NCI-H748 (cell line): ENCODE results near the gene TRAK2.
A peak's percentile ranks its signal among the peaks of the same experiment; 100 is the strongest.
"Not testable (repeated sequence)": the region's sequence is repeated elsewhere in the genome, so short reads cannot be mapped to it uniquely, and the experiment has no call there.

Source experiments
- DNase-seq: peaks from one replicate; lab custom pipeline; 2025; ENCODE audit not compliant: unreplicated experiment; lab: John Stamatoyannopoulos, UW

Gene TRAK2

GRCh38 chr2:201419057-201419635 is 32.1 kb downstream of the TRAK2 start:
- peak; percentile 7 for DNase-seq

DNA sequence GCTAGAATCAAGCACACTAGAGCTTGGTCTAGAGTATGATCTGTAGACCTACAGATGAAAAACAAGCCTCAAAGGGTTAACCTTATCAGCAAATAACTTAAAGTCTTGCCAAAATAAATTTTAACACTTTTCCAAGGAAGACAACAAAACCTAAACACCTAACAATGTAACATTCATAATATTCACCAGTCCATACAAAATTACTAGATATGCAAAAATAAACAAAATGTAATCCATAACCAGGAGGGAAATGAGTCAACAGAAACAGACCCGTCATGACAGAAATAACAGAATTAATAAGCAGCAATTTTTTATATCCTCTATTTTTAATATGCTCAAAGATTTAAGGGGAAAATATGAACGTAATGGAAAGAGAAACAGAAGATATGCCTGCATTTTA is 36.1 kb downstream of the TRAK2 start:
- DNase-seq = no peak

- DNase-seq = no peak
Observed at GRCh38 chr2:201414099-201415023, 36.9 kb downstream of the TRAK2 start.

DNA sequence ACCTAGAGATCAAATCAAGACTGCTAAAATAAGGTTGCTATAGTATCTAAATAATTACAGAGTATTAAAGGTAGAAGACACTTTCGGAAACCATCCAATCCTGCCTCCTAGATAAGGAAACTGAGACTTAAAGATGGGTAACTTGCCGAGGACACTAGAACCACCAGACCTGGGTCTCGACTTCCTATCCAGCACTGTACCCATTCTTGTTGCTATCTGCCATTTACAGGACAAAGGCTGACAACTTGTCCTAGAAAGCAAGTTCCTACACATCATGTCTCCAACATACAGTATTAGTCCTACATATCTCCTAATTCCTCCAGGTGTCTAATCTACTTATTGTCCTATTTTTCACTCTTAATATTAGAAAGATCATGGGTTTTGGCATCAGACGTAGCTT is 37.7 kb downstream of the TRAK2 start:
- DNase-seq = no peak

DNA sequence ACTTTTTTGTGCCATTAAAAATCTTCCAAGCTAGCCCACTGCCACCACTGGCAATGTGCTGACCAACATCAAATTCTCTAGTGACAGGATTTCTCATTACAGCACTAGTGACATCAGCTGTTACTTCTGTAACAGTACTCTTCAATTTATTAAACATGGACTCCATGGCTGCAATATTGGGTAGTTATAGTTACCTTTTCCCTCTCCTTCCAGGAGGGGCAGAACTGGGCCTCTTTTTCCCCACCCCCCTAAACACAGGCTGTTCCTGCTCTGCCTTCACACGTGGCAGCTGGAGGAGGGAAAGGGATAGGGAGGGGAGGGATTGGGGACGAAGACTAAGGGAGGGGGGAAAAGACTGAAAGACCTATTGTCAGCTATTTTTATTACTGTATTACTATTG is 38.1 kb downstream of the TRAK2 start:
- DNase-seq = no peak

DNA sequence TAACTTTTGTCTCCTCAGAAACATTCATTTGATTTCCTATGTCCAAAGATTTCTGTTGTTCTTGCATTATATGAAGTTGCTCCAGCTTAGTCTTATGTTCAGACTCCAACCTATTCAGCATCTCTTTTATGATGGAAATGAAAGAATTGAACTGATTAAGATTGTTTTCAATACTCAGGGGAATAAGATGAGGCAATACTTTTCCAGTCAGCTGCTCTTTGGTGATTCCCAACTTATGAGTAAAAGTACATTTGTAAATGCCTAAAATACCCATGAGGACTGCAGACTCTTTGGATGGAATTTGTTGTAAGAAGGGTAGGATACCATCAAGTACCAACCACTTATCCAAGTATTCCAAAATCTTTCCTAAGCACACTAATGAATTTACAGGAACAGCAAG is 39.8 kb downstream of the TRAK2 start:
- no peak for DNase-seq

DNA sequence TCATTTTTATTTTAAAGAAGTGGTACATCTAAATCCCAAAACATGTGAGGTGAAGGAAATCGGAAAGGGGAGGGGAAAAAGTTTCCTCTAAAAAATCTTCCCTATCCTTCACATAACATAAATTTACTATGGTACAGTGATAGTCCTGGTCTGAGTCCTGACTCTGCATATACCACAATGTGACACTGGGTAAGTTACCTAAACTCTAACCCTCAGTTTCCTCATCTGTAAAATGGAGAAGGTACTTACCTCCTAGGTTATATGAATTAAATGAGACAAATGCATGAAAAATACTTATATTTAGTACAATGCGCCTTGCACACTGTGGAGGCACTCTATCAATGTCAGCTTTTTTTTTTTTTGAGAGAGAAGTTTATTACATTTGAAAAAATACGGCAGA is 42.3 kb downstream of the TRAK2 start:
- DNase-seq = no peak

DNA sequence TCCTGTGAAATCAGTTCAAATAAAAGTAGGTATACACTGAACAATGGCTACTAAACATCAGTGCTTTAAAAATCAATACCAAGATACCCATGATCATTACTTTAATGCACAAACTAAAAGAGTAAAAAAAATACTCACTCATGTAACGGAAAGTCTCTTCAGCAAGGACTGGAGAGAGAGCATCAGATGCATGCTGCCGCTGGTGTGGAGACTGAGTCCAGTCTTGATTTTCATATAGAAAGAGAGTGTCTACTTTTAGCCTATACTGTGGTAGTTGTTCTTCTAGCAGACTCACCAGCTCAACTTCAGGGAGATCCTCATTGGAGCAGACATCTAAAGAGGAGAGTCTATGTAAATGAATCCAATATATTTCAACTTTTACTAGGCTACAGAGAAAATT is 44.0 kb downstream of the TRAK2 start:
- DNase-seq = no peak

DNA sequence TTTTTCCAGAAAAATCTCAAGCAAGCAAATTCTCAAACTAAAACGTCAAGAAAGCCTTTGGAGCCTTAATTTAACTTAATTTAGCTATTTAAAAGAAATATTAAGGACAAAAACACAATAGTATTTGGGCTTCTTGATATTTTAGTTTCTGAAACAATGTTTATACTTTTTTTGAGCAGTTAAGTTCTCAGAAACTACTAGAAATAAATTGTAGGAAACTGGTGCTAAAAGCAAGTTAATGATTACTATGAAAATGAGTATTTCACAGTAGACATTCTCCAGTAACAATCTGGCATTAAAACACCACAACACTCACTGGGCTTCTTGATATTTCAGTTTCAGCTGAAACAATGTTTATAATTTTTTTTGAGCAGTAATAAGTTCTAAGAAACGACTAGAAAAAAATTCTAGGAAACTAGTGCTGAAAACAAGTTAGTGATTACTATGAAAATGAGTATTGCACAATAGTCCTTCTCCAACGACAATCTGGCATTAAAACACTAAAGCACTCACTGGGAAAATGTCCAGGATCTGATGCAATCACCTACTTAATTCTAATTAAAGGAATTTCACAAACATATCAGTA is 45.1 kb downstream of the TRAK2 start:
- DNase-seq = no peak

DNA sequence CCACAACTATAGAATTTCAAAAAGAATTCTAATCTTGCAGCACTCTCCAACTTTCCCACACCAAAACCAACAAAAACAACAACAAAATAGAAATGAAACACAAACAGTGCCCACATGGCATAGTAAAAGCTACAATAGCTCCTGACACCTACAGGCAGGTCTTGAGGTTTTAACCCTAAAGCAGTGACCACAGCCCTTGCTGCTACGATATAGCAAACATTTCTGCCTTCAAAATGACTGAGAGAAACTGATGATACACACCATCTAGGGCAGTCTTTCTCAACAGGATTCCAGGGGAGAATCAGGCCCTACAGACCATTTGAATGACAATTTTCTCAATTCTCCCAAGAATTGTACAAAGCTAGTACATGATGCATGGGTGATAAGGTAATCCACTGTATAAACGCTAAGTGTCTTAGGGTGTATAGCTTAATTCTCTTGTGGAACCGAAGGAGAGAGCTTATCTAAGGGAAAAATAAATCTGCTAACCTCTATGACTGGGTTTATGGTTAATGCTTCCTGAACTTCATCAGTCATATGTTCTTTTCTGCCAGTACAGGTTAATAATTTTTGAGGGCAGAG is 46.5 kb downstream of the TRAK2 start:
- DNase-seq = no peak

- DNase-seq = no peak
Observed at GRCh38 chr2:201403880-201404279, 47.4 kb downstream of the TRAK2 start.

- no peak for DNase-seq
Observed at GRCh38 chr2:201402651-201403562, 48.4 kb downstream of the TRAK2 start.

- no peak for DNase-seq
Observed at GRCh38 chr2:201401815-201402214, 49.4 kb downstream of the TRAK2 start.

- DNase-seq = no peak
Observed at GRCh38 chr2:201396595-201396994, 54.7 kb downstream of the TRAK2 start.

- DNase-seq = no peak
Observed at GRCh38 chr2:201383136-201383535, 68.1 kb downstream of the TRAK2 start.

DNA sequence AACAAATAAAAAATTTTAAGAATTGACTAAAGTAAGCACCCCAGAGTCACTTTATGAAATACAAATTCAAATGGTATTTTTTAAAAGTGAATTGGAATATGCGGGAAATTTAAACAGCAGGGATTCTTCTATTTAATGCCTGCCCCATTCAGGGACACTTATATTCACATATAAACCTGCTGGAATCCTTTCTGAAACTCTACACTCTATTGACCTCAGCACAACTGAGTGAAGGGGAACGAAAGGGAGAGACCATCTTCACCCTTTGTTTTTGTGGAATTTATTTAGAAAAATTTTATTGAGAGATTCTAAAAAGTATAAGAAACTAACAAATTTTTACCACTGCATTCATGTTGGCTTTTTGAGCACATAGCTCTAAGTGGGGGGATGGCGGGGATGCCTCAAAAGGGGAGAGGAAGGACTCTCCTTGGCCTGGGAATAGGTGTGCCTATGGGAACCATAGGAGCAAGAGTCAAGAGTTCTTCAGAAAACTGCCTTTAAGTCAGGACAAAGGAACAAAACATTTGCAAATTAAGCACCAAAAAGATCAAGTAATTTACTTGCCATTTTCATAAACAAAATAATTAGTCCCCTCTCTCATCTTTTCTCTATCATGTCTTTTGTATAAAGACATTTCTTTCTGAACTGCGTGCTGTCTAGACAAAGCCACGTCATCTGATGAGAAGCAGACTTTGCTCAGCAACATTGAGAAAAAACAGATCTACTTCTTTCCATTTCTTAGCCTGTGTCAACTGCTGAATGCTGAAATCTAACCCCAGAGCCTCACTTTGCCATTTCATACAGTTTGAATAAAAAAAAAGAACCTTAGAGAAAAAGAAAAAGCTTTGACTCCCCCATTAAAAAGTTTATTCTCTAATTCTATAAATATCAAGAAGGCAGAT is 72.5 kb downstream of the TRAK2 start:
- no peak for DNase-seq

DNA sequence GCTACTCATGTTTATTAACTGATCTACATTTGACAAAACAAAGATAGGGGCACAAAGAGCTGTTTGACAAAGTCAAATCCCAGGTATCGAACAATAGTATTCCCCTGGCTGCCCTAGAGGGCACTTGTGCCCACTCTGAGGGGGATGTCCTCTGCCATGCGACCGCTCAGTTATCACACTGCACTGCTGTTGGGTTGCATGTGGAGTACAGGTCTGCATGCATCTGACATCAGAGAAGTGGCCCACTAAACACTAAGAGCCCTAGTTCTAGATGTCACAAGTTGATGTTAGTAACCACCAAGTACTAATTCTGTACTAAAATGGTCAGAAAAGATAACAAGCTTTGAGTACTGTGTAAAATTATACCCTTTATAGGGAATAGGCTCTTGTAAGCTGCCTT is 74.0 kb downstream of the TRAK2 start:
- DNase-seq = no peak

DNA sequence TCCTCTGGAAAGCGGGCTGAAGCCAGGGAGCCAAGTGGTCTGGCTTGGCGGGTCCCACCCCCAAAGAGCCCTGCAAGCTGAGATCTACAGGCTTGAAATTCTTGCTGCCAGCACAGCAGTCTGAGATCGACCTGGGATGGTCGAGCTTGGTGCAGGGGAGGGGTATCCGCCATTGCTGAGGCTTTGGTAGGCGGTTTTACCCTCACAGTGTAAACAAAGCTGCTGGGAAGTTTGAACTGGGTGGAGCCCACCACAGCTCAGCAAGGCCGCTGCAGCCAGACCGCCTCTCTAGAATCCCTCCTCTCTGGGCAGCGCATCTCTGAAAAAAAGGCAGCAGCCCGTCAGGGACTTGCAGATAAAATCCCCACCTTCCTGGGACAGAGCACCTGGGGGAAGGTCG is 81.5 kb downstream of the TRAK2 start:
- no peak for DNase-seq

DNA sequence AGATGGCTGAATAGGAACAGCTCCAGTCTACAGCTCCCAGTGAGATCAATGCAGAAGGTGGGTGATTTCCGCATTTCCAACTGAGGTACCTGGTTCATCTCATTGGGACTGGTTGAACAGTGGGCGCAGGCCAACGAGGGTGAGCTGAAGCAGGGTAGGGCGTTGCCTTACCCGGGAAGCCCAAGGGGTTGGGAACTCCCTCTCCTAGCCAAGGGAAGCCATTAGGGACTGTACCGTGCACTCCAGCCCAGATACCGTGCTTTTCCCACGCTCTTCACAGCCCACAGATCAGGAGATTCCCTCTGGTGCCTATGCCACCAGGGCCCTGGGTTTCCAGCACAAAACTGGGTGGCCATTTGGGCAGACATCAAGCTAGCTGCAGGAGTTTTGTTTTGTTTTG is 81.9 kb downstream of the TRAK2 start:
- DNase-seq = not testable (repeated sequence)

DNA sequence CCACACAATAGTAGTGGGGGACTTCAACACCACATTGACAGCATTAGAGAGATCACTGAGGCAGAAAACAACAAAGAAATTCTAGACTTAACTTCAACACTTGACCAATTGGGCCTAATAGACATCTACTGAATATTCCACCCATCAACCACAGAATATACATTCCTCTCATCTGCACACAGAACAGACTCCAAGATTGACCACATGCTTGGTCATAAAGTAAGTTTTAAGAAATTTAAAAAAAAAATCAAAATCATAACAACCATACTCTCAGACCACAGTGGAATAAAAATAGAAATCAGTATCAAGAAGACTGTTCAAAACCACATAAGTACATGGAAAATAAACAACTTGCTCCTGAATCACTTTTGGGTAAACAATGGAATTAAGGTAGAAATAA is 85.1 kb downstream of the TRAK2 start:
- no peak for DNase-seq
